GM12878 (cell line): ENCODE data around the gene VRTN. TPM values are rescaled to one million over a fixed set of nuclear protein-coding genes. Genes with fewer than 3 reads are reported as not detected.

ENCODE experiments used
- ATAC-seq: fragments of 200-7000 bp; cut with Tn5 transposase; 3 replicates; pipeline ENCODE4 v1.9.1; 2020; ENCODE audit warnings: mild to moderate bottlenecking, moderate library complexity
- BruUV-seq: library from RNA; stranded (reverse); fragments of 400-500 nt; replicated peaks from 2 replicates; lab custom pipeline; 2021; lab: Mats Ljungman, UMichigan
- CTCF ChIA-PET: fragments of 300-600 bp; sonication (Branson Sonifier 250); formaldehyde crosslinking; extraction: SDS; loops from one replicate; lab custom pipeline; 2021; ENCODE audit warnings: inconsistent platforms; lab: Yijun Ruan, JAX
- POLR2A ChIA-PET: fragments of 350-600 bp; formaldehyde crosslinking; extraction: SDS; loops from one replicate; lab custom pipeline; 2021; ENCODE audit warnings: inconsistent platforms; lab: Charles Lee
- RAD21 ChIA-PET: fragments of 300-600 bp; sonication (Branson Sonifier 250); formaldehyde crosslinking; loops from one replicate; lab custom pipeline; 2023; ENCODE audit warnings: antibody characterized with exemption; ENCODE audit not compliant: unreplicated experiment; lab: Charles Lee
- SMC1A ChIA-PET: fragments of 300-600 bp; sonication (Branson Sonifier 250); formaldehyde crosslinking; loops from one replicate; lab custom pipeline; 2023; ENCODE audit not compliant: unreplicated experiment, uncharacterized antibody; lab: Charles Lee
- DNase-seq: peaks from one replicate; pipeline ENCODE4 v3.0.0-alpha.2; 2011; ENCODE audit warnings: low read depth, low spot score
- FAIRE-seq: peaks from 3 replicates; lab custom pipeline; 2011; peaks lifted over from hg19 to GRCh38; lab: Jason Lieb, UNC
- H2AFZ ChIP-seq: 2 replicates; pipeline ENCODE4 v1.6.0; 2011; ENCODE audit warnings: low read depth, low read length, control low read depth; ENCODE audit not compliant: control insufficient read depth
- H3K27ac ChIP-seq: 2 replicates; pipeline ENCODE4 v1.5.1; 2011; ENCODE audit warnings: control low read depth; ENCODE audit not compliant: control insufficient read depth, insufficient read depth
- H3K27me3 ChIP-seq, 2 experiments: replicated peaks in 1 of 2; 2 replicates each; pipeline versions ENCODE4 v1.6.0 to v1.6.1; 2011; ENCODE audit warnings: low read length in 1 of 2; ENCODE audit not compliant: control insufficient read depth in 2 of 2, insufficient read depth in 2 of 2
- H3K36me3 ChIP-seq, 2 experiments: 2 replicates each; pipeline ENCODE4 v1.5.1; 2011; ENCODE audit warnings: low read length in 1 of 2; ENCODE audit not compliant: control insufficient read depth in 2 of 2, insufficient read depth in 2 of 2
- H3K4me1 ChIP-seq: 2 replicates; pipeline ENCODE4 v1.6.1; 2011; ENCODE audit warnings: mild to moderate bottlenecking, low read length, moderate library complexity, mixed read lengths; ENCODE audit not compliant: control insufficient read depth, insufficient read depth
- H3K4me2 ChIP-seq: 2 replicates; pipeline ENCODE4 v1.6.0; 2011; ENCODE audit warnings: control low read depth; ENCODE audit not compliant: control insufficient read depth, insufficient read depth
- H3K4me3 ChIP-seq: fragments of 200-600 bp; sonication (generic); 2 replicates; pipeline ENCODE4 v1.5.1; 2016
- H3K79me2 ChIP-seq: 2 replicates; pipeline ENCODE4 v1.6.0; 2011; ENCODE audit warnings: low read length; ENCODE audit not compliant: control insufficient read depth, insufficient read depth
- H3K9ac ChIP-seq: 2 replicates; pipeline ENCODE4 v1.8.0; 2011; ENCODE audit warnings: low read length, control low read depth, mixed read lengths; ENCODE audit not compliant: control insufficient read depth, insufficient read depth
- H3K9me3 ChIP-seq: replicated peaks from 3 replicates; pipeline ENCODE4 v1.5.1; 2011; ENCODE audit warnings: mild to moderate bottlenecking, low read length; ENCODE audit not compliant: control insufficient read depth, insufficient read depth
- H4K20me1 ChIP-seq: 2 replicates; pipeline ENCODE4 v1.6.0; 2011; ENCODE audit not compliant: control insufficient read depth, insufficient read depth
- CHD1 ChIP-seq: IDR thresholded peaks from 2 replicates; pipeline ENCODE4 v1.6.1; 2012; ENCODE audit warnings: low read depth, low read length, improper control_type of control experiment
- CHD2 ChIP-seq: IDR thresholded peaks from 2 replicates; pipeline ENCODE4 v1.6.1; 2011; ENCODE audit warnings: low read depth, low read length, improper control_type of control experiment, borderline replicate concordance
- CUX1 ChIP-seq: IDR thresholded peaks from 2 replicates; pipeline ENCODE4 v1.6.1; 2012; ENCODE audit warnings: improper control_type of control experiment, low read depth, low read length; ENCODE audit not compliant: insufficient replicate concordance
- ELK1 ChIP-seq: IDR thresholded peaks from 2 replicates; pipeline ENCODE4 v1.6.1; 2012; ENCODE audit warnings: low read depth, low read length, improper control_type of control experiment
- IRF4 ChIP-seq: IDR thresholded peaks from 2 replicates; pipeline ENCODE4 v1.6.1; 2011; ENCODE audit warnings: low read depth, low read length
- PBX3 ChIP-seq: IDR thresholded peaks from 2 replicates; pipeline ENCODE4 v1.6.1; 2011; ENCODE audit warnings: mild to moderate bottlenecking, low read depth, low read length, moderate library complexity; ENCODE audit not compliant: insufficient replicate concordance
- POLR2AphosphoS2 ChIP-seq: IDR thresholded peaks from 2 replicates; pipeline ENCODE4 v1.6.1; 2011; ENCODE audit warnings: low read depth, mild to moderate bottlenecking, low read length, improper control_type of control experiment, moderate library complexity
- POU2F2 ChIP-seq: IDR thresholded peaks from 3 replicates; pipeline ENCODE4 v1.6.1; 2011; ENCODE audit warnings: low read depth, mild to moderate bottlenecking, low read length, borderline replicate concordance
- RAD21 ChIP-seq: IDR thresholded peaks from 2 replicates; pipeline ENCODE4 v1.6.1; 2011; ENCODE audit warnings: mild to moderate bottlenecking, low read depth, low read length, moderate library complexity; ENCODE audit not compliant: insufficient read depth
- RBBP5 ChIP-seq: fragments of 200-600 bp; sonication (generic); conservative IDR thresholded peaks from 2 replicates; pipeline ENCODE4 v1.6.1; 2016
- SREBF2 ChIP-seq: IDR thresholded peaks from 2 replicates; pipeline ENCODE4 v1.6.1; 2012; ENCODE audit warnings: mild to moderate bottlenecking, low read length
- SUPT20H ChIP-seq: IDR thresholded peaks from 2 replicates; pipeline ENCODE4 v1.6.1; 2011; ENCODE audit warnings: low read depth, mild to moderate bottlenecking, low read length, moderate library complexity, borderline replicate concordance; ENCODE audit not compliant: control insufficient read depth
- WRNIP1 ChIP-seq: IDR thresholded peaks from 2 replicates; pipeline ENCODE4 v1.6.1; 2011; ENCODE audit warnings: low read depth, low read length, improper control_type of control experiment, borderline replicate concordance
- ZNF384 ChIP-seq: IDR thresholded peaks from 2 replicates; pipeline ENCODE4 v1.6.1; 2012; ENCODE audit warnings: low read depth, mild to moderate bottlenecking, low read length, improper control_type of control experiment, borderline replicate concordance
- WGBS: methylation state at CpG from one replicate; pipeline ENCODE4 v1.1.6; 2016; ENCODE audit warnings: low lambda C conversion rate; ENCODE audit not compliant: insufficient replicate concordance, insufficient coverage; ENCODE audit errors: missing lambda C conversion rate; 5-methylcytosine and 5-hydroxymethylcytosine counted together
- in situ Hi-C: fragments of 300-500 bp; cut with MboI; formaldehyde crosslinking; loops from 9 replicates; pipeline ENCODE4 v1.14.3; 2018; ENCODE audit warnings: mixed read lengths
- intact Hi-C: fragments of 100-400 bp; cut with micrococcal nuclease; formaldehyde crosslinking; loops from one replicate; pipeline ENCODE4 v1.14.2; 2022; ENCODE audit not compliant: unreplicated experiment
- polyA plus RNA-seq, 11 experiments: library from polyadenylated mRNA; depleted of rRNA in 4 of 11; unstranded in 6 of 11; stranded (reverse) in 5 of 11; fragments of >200 nt; fragmentation: Nextera tagmentation in 4 of 11; fragmentation: Illumina TruSeq in 1 of 11; extraction: Ambion mirVana in 4 of 11; extraction: Trizol in 1 of 11; gene quantifications; 1 replicate in 1 of 11; 2 replicates in 10 of 11; pipeline versions ENCODE4 v1.2.1 to v1.2.3, GENCODE V29; 2011 to 2016; ENCODE audit warnings: inconsistent platforms in 2 of 11, missing spikeins in 2 of 11, low read depth in 1 of 11
- total RNA-seq, 4 experiments: library from RNA; depleted of rRNA in 3 of 4; stranded (reverse); fragments of >200 nt in 3 of 4; fragmentation: Illumina TruSeq in 1 of 4; extraction: Trizol in 1 of 4; gene quantifications; 2 replicates each; pipeline versions ENCODE4 v1.2.1 to v1.2.3, GENCODE V29; 2013 to 2021

VRTN gene
- total and polyA plus RNA-seq, 10 of the 15 experiments (the other 5 are each of a cell fraction or from before 2014, with no cell fraction given), result 0.31 TPM; not detected in 9

GRCh38 chr14:74326369-74327152 lies 21.7 kb upstream of the VRTN start:
- no peak for DNase-seq
- intact Hi-C loops, result no loop called here
- FAIRE-seq, result no peak
- no peak overlapping the region for H3K27ac ChIP-seq
- RAD21 ChIA-PET, result no interaction called here
- in situ Hi-C loops, result no loop called here
- no TSS peak for BruUV-seq
- no peak for TF ChIP-seq SREBF2
- no peak for TF ChIP-seq CHD1
- TF ChIP-seq ELK1, result no peak
- no peak for TF ChIP-seq IRF4
- TF ChIP-seq CUX1, result no peak
- no peak for TF ChIP-seq PBX3
- TF ChIP-seq ZNF384, result no peak
- no peak for TF ChIP-seq RAD21
- TF ChIP-seq POU2F2, result no peak
- no peak for TF ChIP-seq WRNIP1
- TF ChIP-seq CHD2, result no peak
- no peak for TF ChIP-seq RBBP5
- no peak for TF ChIP-seq POLR2AphosphoS2
- TF ChIP-seq SUPT20H, result no peak
- no peak for ATAC-seq
- no peaks in the 10 kb centered on the region for H3K9me3 ChIP-seq
- H3K4me3 ChIP-seq, result no peak overlapping the region
- H3K79me2 ChIP-seq, result no peaks in the 10 kb centered on the region
- no peaks in the 10 kb centered on the region for H3K36me3 ChIP-seq
- WGBS, result 10% methylated on average over 10 of the region's 10 CpGs
- SMC1A ChIA-PET, result interaction anchor here (0.9 kb wide), 1 partner anchor 57 kb away, joined by 3 read pairs; no protein-coding TSS in a partner anchor
- H3K9ac ChIP-seq, result no peak overlapping the region
- no peaks in the 10 kb centered on the region for H4K20me1 ChIP-seq
- no peaks in the 10 kb centered on the region for H3K4me1 ChIP-seq
- POLR2A ChIA-PET, result no interaction called here
- H3K27me3 ChIP-seq, result no peaks in the 10 kb centered on the region
- CTCF ChIA-PET, result interaction anchor here (0.6 to 2.2 kb wide), 4 partner anchors 13 to 1964 kb away, joined by 3 to 8 read pairs (median 6); no protein-coding TSS in a partner anchor
- no peak overlapping the region for H3K4me2 ChIP-seq
- H2AFZ ChIP-seq, result no peak overlapping the region
